ENCODE results near the gene ITPA. TPM values are rescaled to one million over a fixed set of nuclear protein-coding genes. Genes with fewer than 3 reads are reported as not detected.

The ITPA gene
- total RNA-seq, 2 donors from 2014 or later = 31.4 to 36.3 TPM

- DNase-seq = no peak
- no peaks in the 10 kb centered on the region for H3K36me3 ChIP-seq (replicated peaks in 1 of 2; ENCODE audit: insufficient read depth in 1 of 2, low read depth in 2 of 2)
- ATAC-seq = no peak
- H3K4me1 ChIP-seq = peaks cover 41% of the 10 kb centered on the region
- no peaks in the 10 kb centered on the region for H3K27me3 ChIP-seq
- H3K4me3 ChIP-seq = no peak overlapping the region
- TF ChIP-seq CTCF (IDR thresholded peaks at IDR 0.05) (no peak), POLR2A (IDR thresholded peaks at IDR 0.05) (no peak)
- intact Hi-C loops (cut with DNase I) = no loop called here
- H3K27ac ChIP-seq = peak overlapping the region; percentile 62 to 82 (median 74)
- WGBS, 2 donors = 65 to 81% methylated on average over 7 of the region's 7 CpGs
- no peaks in the 10 kb centered on the region for H3K9me3 ChIP-seq
Measured at GRCh38 chr20:3168829-3169590, 40.3 kb upstream of the ITPA start.

- 76 to 78% methylated on average over 14 of the region's 14 CpGs for WGBS, 2 donors
- TF ChIP-seq CTCF (IDR thresholded peaks at IDR 0.05) (no peak), POLR2A (IDR thresholded peaks at IDR 0.05) (no peak)
Measured at GRCh38 chr20:3171391-3172125, 37.7 kb upstream of the ITPA start.

GRCh38 chr20:3172126-3172932, 37.0 kb upstream of the ITPA start:
- H3K27me3 ChIP-seq = no peaks in the 10 kb centered on the region
- peak overlapping the region in 2 of 4 donors; percentile 88 to 90 for H3K27ac ChIP-seq
- DNase-seq = no peak
- H3K4me1 ChIP-seq = peaks cover 43% of the 10 kb centered on the region
- H3K4me3 ChIP-seq = no peak overlapping the region
- 39 to 49% methylated on average over 4 to 5 of the region's 5 CpGs for WGBS, 2 donors
- no peak for ATAC-seq
- no peaks in the 10 kb centered on the region for H3K9me3 ChIP-seq
- no peaks in the 10 kb centered on the region for H3K36me3 ChIP-seq (replicated peaks in 1 of 2; ENCODE audit: insufficient read depth in 1 of 2, low read depth in 2 of 2)
- intact Hi-C loops (cut with DNase I) = no loop called here
- TF ChIP-seq POLR2A (IDR thresholded peaks at IDR 0.05) (no peak), CTCF (IDR thresholded peaks at IDR 0.05) (no peak)

More at GRCh38 chr20:3171391-3172125, 37.7 kb upstream of the ITPA start:
- DNase-seq = no peak
- ATAC-seq = no peak
- Histone ChIP-seq H3K27ac (no peak overlapping the region), H3K27me3 (no peaks in the 10 kb centered on the region), H3K4me3 (no peak overlapping the region), H3K36me3 (replicated peaks in 1 of 2; ENCODE audit: insufficient read depth in 1 of 2, low read depth in 2 of 2) (no peaks in the 10 kb centered on the region), H3K4me1 (peaks cover 51% of the 10 kb centered on the region), H3K9me3 (no peaks in the 10 kb centered on the region)
- intact Hi-C loops (cut with DNase I) = no loop called here

- peak within 1 kb of the TSS; percentile 68 to 90 for H3K4me3 ChIP-seq
- H3K4me1 ChIP-seq = peaks cover 40% of the 10 kb centered on the region
- 1% methylated on average over 43 of the region's 62 CpGs; no CpG with 5 or more reads in 1 of the 2 donors for WGBS, 2 donors
- TF ChIP-seq CTCF (IDR thresholded peaks at IDR 0.05) = no peak
- peak; percentile 53 to 60 (median 59) for TF ChIP-seq POLR2A (IDR thresholded peaks at IDR 0.05)
- H3K27me3 ChIP-seq = no peaks in the 10 kb centered on the region
- DNase-seq (peak; percentile 79 to 85 (median 82)), ATAC-seq (peak; percentile 61)
- H3K27ac ChIP-seq = peak within 1 kb of the TSS; percentile 60 to 90 (median 87)
- no peaks in the 10 kb centered on the region for H3K36me3 ChIP-seq (replicated peaks in 1 of 2; ENCODE audit: insufficient read depth in 1 of 2, low read depth in 2 of 2)
- no peaks in the 10 kb centered on the region for H3K9me3 ChIP-seq
- intact Hi-C loops (cut with DNase I) = no loop called here
Measured at GRCh38 chr20:3172933-3173609, 36.2 kb upstream of the ITPA start, which contains the start of gene LZTS3. Gene LZTS3, minus strand, starts transcription at chr20:3173549. Its CDS starts 6,386 bp downstream, at chr20:3167163.

Measured in body of pancreas (tissue), 4 donors.